A549 (cell line): ENCODE results near the gene COPZ2.

Experiments used
- BCL3 ChIP-seq: fragments of >200 bp; sonication (Bioruptor Twin); formaldehyde crosslinking; IDR thresholded peaks from 3 replicates; pipeline ENCODE4 v1.6.1; 2016
- CTCF ChIP-seq: fragments of >200 bp; sonication (Bioruptor Twin); formaldehyde crosslinking; IDR thresholded peaks from 3 replicates; pipeline ENCODE4 v1.5.1; 2016
- FOSL2 ChIP-seq, 2 experiments: fragments of 450-650 bp in 1 of 2; fragments of >200 bp in 1 of 2; sonication (Bioruptor Twin) in 1 of 2; formaldehyde crosslinking; IDR thresholded peaks; 2 replicates each; pipeline versions ENCODE4 v1.5.0 to v1.6.1; 2016 to 2020; ENCODE audit warnings: mild to moderate bottlenecking in 1 of 2, moderate library complexity in 1 of 2
- HDAC2 ChIP-seq: fragments of 200-600 bp; sonication (generic); IDR thresholded peaks from 2 replicates; pipeline ENCODE4 v1.6.1; 2016
- MAFK ChIP-seq: fragments of 450-650 bp; IDR thresholded peaks from 2 replicates; pipeline ENCODE4 v1.6.1; 2014; ENCODE audit not compliant: partially characterized antibody
- PHF8 ChIP-seq: fragments of 200-600 bp; sonication (generic); IDR thresholded peaks from 2 replicates; pipeline ENCODE4 v1.6.1; 2016; ENCODE audit warnings: low read depth, mild to moderate bottlenecking, antibody characterized with exemption, moderate library complexity, borderline replicate concordance
- POLR2A ChIP-seq: IDR thresholded peaks from 2 replicates; pipeline ENCODE4 v1.6.1; 2012; ENCODE audit warnings: mild to moderate bottlenecking, low read length
- REST ChIP-seq: fragments of 200-600 bp; sonication (generic); IDR thresholded peaks from 2 replicates; pipeline ENCODE4 v1.6.1; 2016; ENCODE audit warnings: antibody characterized with exemption, mild to moderate bottlenecking, moderate library complexity
- SREBF2 ChIP-seq: fragments of 450-650 bp; IDR thresholded peaks from 2 replicates; pipeline ENCODE4 v1.6.1; 2014; ENCODE audit warnings: mild to moderate bottlenecking, moderate library complexity
- USF2 ChIP-seq: fragments of 450-650 bp; IDR thresholded peaks from 2 replicates; pipeline ENCODE4 v1.6.1; 2014; ENCODE audit warnings: antibody characterized with exemption
- ZNF302 ChIP-seq: fragments of 250-450 bp; sonication (Bioruptor Pico); IDR thresholded peaks from 2 replicates; pipeline ENCODE4 v1.9.0; 2021; ENCODE audit warnings: inconsistent platforms, mild to moderate bottlenecking, moderate library complexity

GRCh38 chr17:48067245-48067644 is 29.6 kb upstream of the COPZ2 start:
- TF ChIP-seq CTCF (no peak), FOSL2 (IDR thresholded peaks at IDR 0.05) (no peak), FOSL2 (CRISPR knock-in tag; IDR thresholded peaks at IDR 0.05) (no peak), POLR2A (no peak), SREBF2 (no peak), MAFK (no peak), BCL3 (no peak), PHF8 (no peak), USF2 (no peak), ZNF302 (CRISPR knock-in tag) (no peak), HDAC2 (no peak), REST (no peak)
